HEK293 (cell line): ENCODE measurements around the gene OR2Y1.

Experiments
- CTCF ChIA-PET: fragments of 350-600 bp; formaldehyde crosslinking; extraction: SDS; loops from one replicate; lab custom pipeline; 2021; ENCODE audit warnings: antibody characterized with exemption; lab: Yijun Ruan, JAX
- POLR2A ChIA-PET: fragments of 300-600 bp; formaldehyde crosslinking; extraction: SDS; loops from one replicate; lab custom pipeline; 2020; ENCODE audit warnings: antibody characterized with exemption, inconsistent platforms; lab: Yijun Ruan, JAX
- H3K27ac ChIP-seq: fragments of 200-500 bp; sonication (Bioruptor generic); 2 replicates; pipeline ENCODE4 v1.5.1; 2014; ENCODE audit warnings: low read depth, low read length, control low read depth, inconsistent platforms; ENCODE audit errors: extremely low read depth
- H3K36me3 ChIP-seq, 2 experiments: fragments of 200-500 bp in 1 of 2; sonication (Bioruptor generic) in 1 of 2; 1 replicate in 1 of 2; 2 replicates in 1 of 2; pipeline ENCODE4 v1.5.1; 2014 to 2017; ENCODE audit warnings: inconsistent platforms in 2 of 2, low read length in 2 of 2; ENCODE audit not compliant: control insufficient read depth in 2 of 2, insufficient read depth in 1 of 2
- H3K4me1 ChIP-seq: fragments of 200-500 bp; sonication (Bioruptor generic); 2 replicates; pipeline ENCODE4 v1.5.1; 2014; ENCODE audit warnings: mild to moderate bottlenecking, low read length, inconsistent platforms; ENCODE audit not compliant: control insufficient read depth, insufficient read depth
- H3K4me3 ChIP-seq: 2 replicates; pipeline ENCODE4 v1.5.1; 2011; ENCODE audit warnings: low read depth, mild to moderate bottlenecking, control low read depth, low read length, moderate library complexity
- H3K9me3 ChIP-seq: fragments of 200-500 bp; sonication (Bioruptor generic); 2 replicates; pipeline ENCODE4 v1.5.1; 2014; ENCODE audit warnings: low read depth, low read length, inconsistent platforms; ENCODE audit not compliant: control insufficient read depth, insufficient read depth
- HOXD13 ChIP-seq: sonication (generic); formaldehyde crosslinking; IDR thresholded peaks from 2 replicates; pipeline ENCODE4 v1.8.0; 2022; ENCODE audit warnings: missing genetic modification reagents, borderline replicate concordance
- KLF17 ChIP-seq: fragments of 450-650 bp; formaldehyde crosslinking; IDR thresholded peaks from 2 replicates; pipeline ENCODE4 v1.5.1; 2016; ENCODE audit warnings: missing biosample characterization, missing genetic modification characterization
- ZBTB21 ChIP-seq: fragments of 450-650 bp; formaldehyde crosslinking; IDR thresholded peaks from 2 replicates; pipeline ENCODE4 v1.5.1; 2017; ENCODE audit warnings: missing biosample characterization, missing genetic modification characterization
- ZNF18 ChIP-seq: fragments of 450-650 bp; formaldehyde crosslinking; IDR thresholded peaks from 2 replicates; pipeline ENCODE4 v1.5.1; 2016; ENCODE audit warnings: missing biosample characterization, missing genetic modification characterization
- ZNF223 ChIP-seq: fragments of 450-650 bp; formaldehyde crosslinking; IDR thresholded peaks from 2 replicates; pipeline ENCODE4 v1.5.1; 2016; ENCODE audit warnings: missing biosample characterization, missing genetic modification characterization
- ZNF423 ChIP-seq: fragments of 450-650 bp; formaldehyde crosslinking; IDR thresholded peaks from 2 replicates; pipeline ENCODE4 v1.5.1; 2016; ENCODE audit warnings: missing biosample characterization, missing genetic modification characterization
- ZSCAN4 ChIP-seq: fragments of 450-650 bp; formaldehyde crosslinking; IDR thresholded peaks from 2 replicates; pipeline ENCODE4 v1.5.1; 2017; ENCODE audit warnings: missing biosample characterization, missing genetic modification characterization

OR2Y1 gene

GRCh38 chr5:180690562-180690961 is 49.3 kb downstream of the OR2Y1 start:
- TF ChIP-seq ZBTB21 (tag by site-specific recombination) (no peak), ZNF223 (tag by site-specific recombination) (no peak), ZNF423 (no peak), KLF17 (tag by site-specific recombination) (no peak), ZSCAN4 (no peak), HOXD13 (CRISPR knock-in tag) (no peak)
- Histone ChIP-seq H3K27ac (no peak overlapping the region), H3K4me3 (no peak overlapping the region), H3K4me1 (no peaks in the 10 kb centered on the region), H3K36me3 (no peaks in the 10 kb centered on the region), H3K9me3 (no peaks in the 10 kb centered on the region)
- POLR2A ChIA-PET = no interaction called here
- CTCF ChIA-PET = interaction anchor here (0.6 to 1.5 kb wide), 2 partner anchors 28 to 360 kb away, joined by 3 read pairs; no protein-coding TSS in a partner anchor

- no peak overlapping the region for H3K27ac ChIP-seq
- ChIA-PET CTCF (interaction anchor here (1.5 kb wide), 1 partner anchor 29 kb away, joined by 3 read pairs; no protein-coding TSS in a partner anchor), POLR2A (no interaction called here)
Observed at GRCh38 chr5:180689775-180690174, 50.1 kb downstream of the OR2Y1 start.

More at GRCh38 chr5:180689775-180690174, 50.1 kb downstream of the OR2Y1 start:
- no peak overlapping the region for H3K4me3 ChIP-seq
- TF ChIP-seq ZNF18 (tag by site-specific recombination) = no peak
- no peaks in the 10 kb centered on the region for H3K36me3 ChIP-seq
- no peaks in the 10 kb centered on the region for H3K9me3 ChIP-seq
- H3K4me1 ChIP-seq = no peaks in the 10 kb centered on the region
